Measurements from ENCODE around the gene EPHB4. TPM values are rescaled to one million over a fixed set of nuclear protein-coding genes. Genes with fewer than 3 reads are reported as not detected.

The EPHB4 gene
- total and polyA plus RNA-seq, 2 of the 4 experiments (the other 2 are of a cell fraction), result 34.5 to 36.4 TPM

GRCh38 chr7:100783804-100784203 is 43.5 kb downstream of the EPHB4 start:
- Histone ChIP-seq H2BK15ac (ENCODE audit: low read depth, low read length) (no peak overlapping the region), H3K9ac (ENCODE audit: low read depth, low read length) (no peak overlapping the region), H3K27ac (ENCODE audit: insufficient read depth, low read length) (no peak overlapping the region), H3K4me3 (ENCODE audit: insufficient read depth, low read depth, low read length) (no peak overlapping the region), H3K18ac (ENCODE audit: low read depth, low read length) (no peak overlapping the region), H4K5ac (ENCODE audit: low read depth, low read length) (no peak overlapping the region), H3K14ac (replicated peaks; ENCODE audit: low read depth, low read length) (no peak overlapping the region), H3K4ac (ENCODE audit: low read depth, low read length) (no peak overlapping the region), H3K27me3 (ENCODE audit: control insufficient read depth, insufficient read depth, low read length) (peaks cover 27% of the 10 kb centered on the region), H3K79me1 (ENCODE audit: low read depth in 1 of 2, low read length in 2 of 2) (no peaks in the 10 kb centered on the region), H4K91ac (ENCODE audit: insufficient read depth, low read depth, low read length) (no peak overlapping the region), H3K9me1 (ENCODE audit: insufficient read depth, low read length) (no peaks in the 10 kb centered on the region), H3K56ac (ENCODE audit: extremely low read depth, insufficient read depth, low read length) (no peak overlapping the region), H2BK5ac (ENCODE audit: low read depth, low read length, poor library complexity, severe bottlenecking) (no peak overlapping the region), H2BK120ac (ENCODE audit: low read depth, low read length) (no peak overlapping the region), H2AFZ (replicated peaks; ENCODE audit: low read length, poor library complexity) (no peak overlapping the region), H4K8ac (ENCODE audit: low read depth in 2 of 2, low read length in 2 of 2) (no peak overlapping the region), H4K20me1 (ENCODE audit: insufficient read depth, low read length) (no peaks in the 10 kb centered on the region), H2AK9ac (replicated peaks; ENCODE audit: low read depth, low read length, poor library complexity) (no peak overlapping the region), H3K23ac (ENCODE audit: low read depth, low read length) (no peak overlapping the region), H3K4me1 (ENCODE audit: control insufficient read depth, insufficient read depth, low read length) (no peaks in the 10 kb centered on the region), H2BK20ac (ENCODE audit: low read depth, low read length) (no peak overlapping the region), H3K4me2 (ENCODE audit: low read depth, low read length) (no peak overlapping the region), H3K36me3 (ENCODE audit: control insufficient read depth, insufficient read depth, low read length) (no peaks in the 10 kb centered on the region), H3K9me3 (ENCODE audit: control insufficient read depth, insufficient read depth, low read length) (peaks cover 2% of the 10 kb centered on the region), H2AK5ac (ENCODE audit: low read depth, low read length) (no peak overlapping the region)
- no TSS peak for BruUV-seq (replicated peaks)
- no CpG with 5 or more reads among the region's 2 CpGs for WGBS, 2 experiments (ENCODE audit: extremely low coverage in 2 of 2, insufficient read length in 1 of 2)
- TF ChIP-seq SMC3 (IDR thresholded peaks at IDR 0.05; ENCODE audit: low read depth, low read length) (no peak), MAFK (IDR thresholded peaks at IDR 0.05; ENCODE audit: low read depth, low read length) (no peak), MXI1 (IDR thresholded peaks at IDR 0.05; ENCODE audit: borderline replicate concordance, low read depth, low read length) (no peak), RCOR1 (IDR thresholded peaks at IDR 0.05; ENCODE audit: insufficient replicate concordance, low read length) (no peak), CTCF (conservative IDR thresholded peaks at IDR 0.05; ENCODE audit: low read depth, low read length) (no peak), ELK1 (IDR thresholded peaks at IDR 0.05; ENCODE audit: borderline replicate concordance, low read depth, low read length) (no peak), BHLHE40 (IDR thresholded peaks at IDR 0.05; ENCODE audit: low read depth, low read length) (no peak), RFX5 (IDR thresholded peaks at IDR 0.05; ENCODE audit: low read depth, low read length) (no peak), FOS (IDR thresholded peaks at IDR 0.05; ENCODE audit: low read depth, low read length) (no peak), MAZ (IDR thresholded peaks at IDR 0.05; ENCODE audit: borderline replicate concordance, low read depth, low read length) (no peak), CHD1 (IDR thresholded peaks at IDR 0.05; ENCODE audit: low read depth, low read length) (no peak), RAD21 (IDR thresholded peaks at IDR 0.05; ENCODE audit: low read length) (no peak), NFE2L2 (IDR thresholded peaks at IDR 0.05; ENCODE audit: low read depth, low read length) (no peak), CEBPB (IDR thresholded peaks at IDR 0.05; ENCODE audit: low read depth, low read length) (no peak), USF2 (IDR thresholded peaks at IDR 0.05; ENCODE audit: low read depth, low read length) (no peak), POLR2A (IDR thresholded peaks at IDR 0.05; ENCODE audit: low read depth, low read length) (no peak)
- dilution Hi-C loops (cut with HindIII; ENCODE audit: low sequenced_read_pairs, unreplicated experiment) (no loop called here), intact Hi-C loops (cut with micrococcal nuclease) (no loop called here), in situ Hi-C loops (cut with MboI; ENCODE audit: low sequenced_read_pairs) (no loop called here)
- ATAC-seq (ENCODE audit: low read depth), result no peak
- CTCF ChIA-PET, result no interaction called here
- POLR2A ChIA-PET (ENCODE audit: unreplicated experiment), result no interaction called here
- no peak for DNase-seq

Data from IMR-90 (cell line).